DOHH2 (cell line): ENCODE measurements around the gene CYP4F3.

Experiments
- EZH2phosphoT487 ChIP-seq: fragments of 200-600 bp; sonication (generic); IDR thresholded peaks from 2 replicates; pipeline ENCODE4 v1.6.1; 2017; ENCODE audit warnings: borderline replicate concordance, mild to moderate bottlenecking, antibody characterized with exemption, low read length, moderate library complexity, mixed read lengths
- TF ChIP-seq, protein P1 (sequence below): fragments of 200-600 bp; sonication (generic); IDR thresholded peaks from one replicate; pipeline ENCODE4 v1.5.1; 2014; ENCODE audit warnings: antibody characterized with exemption, mild to moderate bottlenecking, low read depth, low read length; ENCODE audit not compliant: poor library complexity, severe bottlenecking

DNA sequence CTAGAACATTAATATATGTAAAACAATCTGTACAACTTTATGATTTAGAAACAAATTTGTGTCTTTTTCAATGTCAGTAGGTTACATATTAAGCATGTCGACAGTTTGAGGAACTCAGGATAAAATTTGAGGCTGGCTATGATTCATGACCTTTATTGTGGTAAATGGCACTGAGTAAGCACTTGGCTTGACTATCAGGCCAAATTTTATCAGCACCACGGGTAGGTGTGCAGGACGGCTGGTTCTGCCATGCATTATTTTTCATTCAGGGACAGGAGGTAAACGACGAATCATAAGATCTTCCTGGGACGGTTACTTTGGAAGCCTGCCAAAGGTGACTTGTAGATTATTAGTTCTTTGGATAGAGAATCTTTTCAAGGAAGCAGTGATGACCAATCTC lies 45.6 kb upstream of the CYP4F3 start:
- TF ChIP-seq, protein P1, sequence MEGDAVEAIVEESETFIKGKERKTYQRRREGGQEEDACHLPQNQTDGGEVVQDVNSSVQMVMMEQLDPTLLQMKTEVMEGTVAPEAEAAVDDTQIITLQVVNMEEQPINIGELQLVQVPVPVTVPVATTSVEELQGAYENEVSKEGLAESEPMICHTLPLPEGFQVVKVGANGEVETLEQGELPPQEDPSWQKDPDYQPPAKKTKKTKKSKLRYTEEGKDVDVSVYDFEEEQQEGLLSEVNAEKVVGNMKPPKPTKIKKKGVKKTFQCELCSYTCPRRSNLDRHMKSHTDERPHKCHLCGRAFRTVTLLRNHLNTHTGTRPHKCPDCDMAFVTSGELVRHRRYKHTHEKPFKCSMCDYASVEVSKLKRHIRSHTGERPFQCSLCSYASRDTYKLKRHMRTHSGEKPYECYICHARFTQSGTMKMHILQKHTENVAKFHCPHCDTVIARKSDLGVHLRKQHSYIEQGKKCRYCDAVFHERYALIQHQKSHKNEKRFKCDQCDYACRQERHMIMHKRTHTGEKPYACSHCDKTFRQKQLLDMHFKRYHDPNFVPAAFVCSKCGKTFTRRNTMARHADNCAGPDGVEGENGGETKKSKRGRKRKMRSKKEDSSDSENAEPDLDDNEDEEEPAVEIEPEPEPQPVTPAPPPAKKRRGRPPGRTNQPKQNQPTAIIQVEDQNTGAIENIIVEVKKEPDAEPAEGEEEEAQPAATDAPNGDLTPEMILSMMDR = no peak
- no peak for TF ChIP-seq EZH2phosphoT487
